Measurements from ENCODE around the gene NXN. TPM values are rescaled to one million over a fixed set of nuclear protein-coding genes. Genes with fewer than 3 reads are reported as not detected.
"Not testable (repeated sequence)": the region's sequence is repeated elsewhere in the genome, so short reads cannot be mapped to it uniquely, and the experiment has no call there.

The NXN gene
- total RNA-seq, 2 donors from 2014 or later, result 15.6 to 17.5 TPM

- no peak for TF ChIP-seq CTCF (IDR thresholded peaks at IDR 0.05)
- Histone ChIP-seq H3K36me3 (no peaks in the 10 kb centered on the region), H3K27ac (peak overlapping the region; percentile 59 to 69), H3K4me1 (peaks cover 0 to 14% of the 10 kb centered on the region in 2 donors), H3K9me3 (no peaks in the 10 kb centered on the region), H3K4me3 (no peak overlapping the region), H3K27me3 (no peaks in the 10 kb centered on the region)
- no peak for DNase-seq (ENCODE audit: low spot score)
Observed at GRCh38 chr17:859824-860195, 119.8 kb downstream of the NXN start.

- H3K4me3 ChIP-seq, result no peak overlapping the region
- TF ChIP-seq CTCF (IDR thresholded peaks at IDR 0.05), result no peak
- no peaks in the 10 kb centered on the region for H3K36me3 ChIP-seq
- no peaks in the 10 kb centered on the region for H3K27me3 ChIP-seq
- H3K27ac ChIP-seq, result peak overlapping the region; percentile 59 to 69
- DNase-seq (ENCODE audit: low spot score), result no peak
- peaks cover 0 to 14% of the 10 kb centered on the region in 2 donors for H3K4me1 ChIP-seq
- no peaks in the 10 kb centered on the region for H3K9me3 ChIP-seq
Observed at GRCh38 chr17:859061-859823, 120.3 kb downstream of the NXN start.

- H3K36me3 ChIP-seq, result no peaks in the 10 kb centered on the region
- DNase-seq (ENCODE audit: low spot score), result no peak
- H3K4me3 ChIP-seq, result no peak overlapping the region
- no peak overlapping the region for H3K27ac ChIP-seq
- H3K4me1 ChIP-seq, result peaks cover 0 to 25% of the 10 kb centered on the region in 2 donors
- H3K9me3 ChIP-seq, result no peaks in the 10 kb centered on the region
- H3K27me3 ChIP-seq, result no peaks in the 10 kb centered on the region
- TF ChIP-seq CTCF (IDR thresholded peaks at IDR 0.05), result no peak
Observed at GRCh38 chr17:856149-856548, 123.4 kb downstream of the NXN start.

GRCh38 chr17:855569-855968 lies 124.0 kb downstream of the NXN start:
- Histone ChIP-seq H3K9me3 (no peaks in the 10 kb centered on the region), H3K27ac (no peak overlapping the region), H3K27me3 (no peaks in the 10 kb centered on the region), H3K36me3 (no peaks in the 10 kb centered on the region), H3K4me3 (no peak overlapping the region), H3K4me1 (peaks cover 0 to 30% of the 10 kb centered on the region in 2 donors)
- DNase-seq (ENCODE audit: low spot score), result no peak
- TF ChIP-seq CTCF (IDR thresholded peaks at IDR 0.05), result no peak

GRCh38 chr17:852850-853249 lies 126.7 kb downstream of the NXN start:
- H3K9me3 ChIP-seq; DNase-seq (ENCODE audit: low spot score); H3K27ac ChIP-seq; H3K36me3 ChIP-seq; H3K4me3 ChIP-seq; H3K27me3 ChIP-seq: not testable (repeated sequence)
- H3K4me1 ChIP-seq, result peaks cover 0 to 30% of the 10 kb centered on the region in 2 donors

GRCh38 chr17:852349-852748 lies 127.2 kb downstream of the NXN start:
- DNase-seq (ENCODE audit: low spot score), result no peak
- H3K36me3 ChIP-seq, result no peaks in the 10 kb centered on the region
- peaks cover 0 to 31% of the 10 kb centered on the region in 2 donors for H3K4me1 ChIP-seq
- H3K27ac ChIP-seq, result no peak overlapping the region
- no peak overlapping the region for H3K4me3 ChIP-seq
- no peak for TF ChIP-seq CTCF (IDR thresholded peaks at IDR 0.05)
- H3K9me3 ChIP-seq, result no peaks in the 10 kb centered on the region
- H3K27me3 ChIP-seq, result no peaks in the 10 kb centered on the region
